ENCODE measurements around the gene PREX1. TPM values are rescaled to one million over a fixed set of nuclear protein-coding genes. Genes with fewer than 3 reads are reported as not detected.

The PREX1 gene
- total RNA-seq, 1 experiment from 2014 or later = 20.0 TPM

DNA sequence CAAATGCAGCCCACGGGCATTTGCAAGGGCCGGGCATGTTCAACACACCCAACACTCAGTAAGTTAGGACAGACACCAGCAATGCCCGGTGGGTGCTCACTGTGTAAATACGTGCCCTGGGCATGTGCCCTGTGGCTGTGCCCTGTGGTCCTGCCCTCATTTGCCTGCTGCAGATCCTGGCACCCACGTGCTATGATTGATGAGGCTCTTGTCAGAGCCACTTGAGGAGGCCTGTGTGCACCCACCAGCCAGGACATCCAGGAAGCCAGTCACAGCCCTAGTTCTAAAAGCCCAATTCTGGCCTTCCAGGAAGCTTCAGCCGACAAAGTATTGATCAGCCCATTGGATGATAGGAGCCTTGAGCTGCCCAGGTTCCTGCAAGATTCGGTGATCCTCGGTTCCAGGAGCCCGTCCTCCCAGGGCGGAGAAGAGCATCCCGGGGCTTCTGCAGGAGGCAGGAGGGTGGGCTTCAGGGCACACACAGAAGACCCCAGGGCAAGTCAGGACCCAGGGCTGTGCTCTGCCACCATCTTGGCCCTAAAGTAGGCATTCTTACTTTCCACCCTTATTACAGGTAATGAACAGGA, 223.9 kb downstream of the PREX1 start:
- Histone ChIP-seq H3K27ac (ENCODE audit: low read length) (no peak overlapping the region), H3K36me3 (ENCODE audit: control insufficient read depth, insufficient read depth, low read length) (no peaks in the 10 kb centered on the region), H3K27me3 (ENCODE audit: control insufficient read depth, insufficient read depth, low read length) (no peaks in the 10 kb centered on the region; the same call in 1 of the 2 replicates), H3K9me3 (ENCODE audit: control insufficient read depth, insufficient read depth, low read depth, low read length) (no peaks in the 10 kb centered on the region), H3K4me1 (ENCODE audit: control insufficient read depth, insufficient read depth, low read length) (no peaks in the 10 kb centered on the region), H3K4me3 (ENCODE audit: low read depth in 2 of 2, low read length in 2 of 2) (no peak overlapping the region)
- intact Hi-C loops (cut with micrococcal nuclease; ENCODE audit: unreplicated experiment) (no loop called here), in situ Hi-C loops (cut with HindIII; ENCODE audit: low pct_unique_long_range_greater_than_20kb, low sequenced_read_pairs) (no loop called here)
- ChIA-PET POLR2A (no interaction called here), CTCF (no interaction called here)
- BruUV-seq (replicated peaks) = no TSS peak
- TF ChIP-seq POLR2AphosphoS5 (IDR thresholded peaks at IDR 0.05; ENCODE audit: low read depth, low read length) = no peak
- TF ChIP-seq, protein P1, sequence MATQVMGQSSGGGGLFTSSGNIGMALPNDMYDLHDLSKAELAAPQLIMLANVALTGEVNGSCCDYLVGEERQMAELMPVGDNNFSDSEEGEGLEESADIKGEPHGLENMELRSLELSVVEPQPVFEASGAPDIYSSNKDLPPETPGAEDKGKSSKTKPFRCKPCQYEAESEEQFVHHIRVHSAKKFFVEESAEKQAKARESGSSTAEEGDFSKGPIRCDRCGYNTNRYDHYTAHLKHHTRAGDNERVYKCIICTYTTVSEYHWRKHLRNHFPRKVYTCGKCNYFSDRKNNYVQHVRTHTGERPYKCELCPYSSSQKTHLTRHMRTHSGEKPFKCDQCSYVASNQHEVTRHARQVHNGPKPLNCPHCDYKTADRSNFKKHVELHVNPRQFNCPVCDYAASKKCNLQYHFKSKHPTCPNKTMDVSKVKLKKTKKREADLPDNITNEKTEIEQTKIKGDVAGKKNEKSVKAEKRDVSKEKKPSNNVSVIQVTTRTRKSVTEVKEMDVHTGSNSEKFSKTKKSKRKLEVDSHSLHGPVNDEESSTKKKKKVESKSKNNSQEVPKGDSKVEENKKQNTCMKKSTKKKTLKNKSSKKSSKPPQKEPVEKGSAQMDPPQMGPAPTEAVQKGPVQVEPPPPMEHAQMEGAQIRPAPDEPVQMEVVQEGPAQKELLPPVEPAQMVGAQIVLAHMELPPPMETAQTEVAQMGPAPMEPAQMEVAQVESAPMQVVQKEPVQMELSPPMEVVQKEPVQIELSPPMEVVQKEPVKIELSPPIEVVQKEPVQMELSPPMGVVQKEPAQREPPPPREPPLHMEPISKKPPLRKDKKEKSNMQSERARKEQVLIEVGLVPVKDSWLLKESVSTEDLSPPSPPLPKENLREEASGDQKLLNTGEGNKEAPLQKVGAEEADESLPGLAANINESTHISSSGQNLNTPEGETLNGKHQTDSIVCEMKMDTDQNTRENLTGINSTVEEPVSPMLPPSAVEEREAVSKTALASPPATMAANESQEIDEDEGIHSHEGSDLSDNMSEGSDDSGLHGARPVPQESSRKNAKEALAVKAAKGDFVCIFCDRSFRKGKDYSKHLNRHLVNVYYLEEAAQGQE (IDR thresholded peaks at IDR 0.05; ENCODE audit: insufficient read depth in 1 of 2, low read depth in 2 of 2, low read length in 1 of 2) = no peak
- TF ChIP-seq, protein P2, sequence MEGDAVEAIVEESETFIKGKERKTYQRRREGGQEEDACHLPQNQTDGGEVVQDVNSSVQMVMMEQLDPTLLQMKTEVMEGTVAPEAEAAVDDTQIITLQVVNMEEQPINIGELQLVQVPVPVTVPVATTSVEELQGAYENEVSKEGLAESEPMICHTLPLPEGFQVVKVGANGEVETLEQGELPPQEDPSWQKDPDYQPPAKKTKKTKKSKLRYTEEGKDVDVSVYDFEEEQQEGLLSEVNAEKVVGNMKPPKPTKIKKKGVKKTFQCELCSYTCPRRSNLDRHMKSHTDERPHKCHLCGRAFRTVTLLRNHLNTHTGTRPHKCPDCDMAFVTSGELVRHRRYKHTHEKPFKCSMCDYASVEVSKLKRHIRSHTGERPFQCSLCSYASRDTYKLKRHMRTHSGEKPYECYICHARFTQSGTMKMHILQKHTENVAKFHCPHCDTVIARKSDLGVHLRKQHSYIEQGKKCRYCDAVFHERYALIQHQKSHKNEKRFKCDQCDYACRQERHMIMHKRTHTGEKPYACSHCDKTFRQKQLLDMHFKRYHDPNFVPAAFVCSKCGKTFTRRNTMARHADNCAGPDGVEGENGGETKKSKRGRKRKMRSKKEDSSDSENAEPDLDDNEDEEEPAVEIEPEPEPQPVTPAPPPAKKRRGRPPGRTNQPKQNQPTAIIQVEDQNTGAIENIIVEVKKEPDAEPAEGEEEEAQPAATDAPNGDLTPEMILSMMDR (IDR thresholded peaks at IDR 0.05) = no peak
- no peak for TF ChIP-seq SIN3A (IDR thresholded peaks at IDR 0.05; ENCODE audit: borderline replicate concordance, insufficient read depth, low read depth, low read length)
- TF ChIP-seq TCF7L2 (IDR thresholded peaks at IDR 0.05; ENCODE audit: low read depth, low read length) = no peak
- DNase-seq (ENCODE audit: low read depth, low spot score) (no peak), ATAC-seq (no peak)

GRCh38 chr20:48603116-48603818, 224.5 kb downstream of the PREX1 start:
- ChIA-PET POLR2A (no interaction called here), CTCF (no interaction called here)
- no TSS peak for BruUV-seq (replicated peaks)
- DNase-seq (ENCODE audit: low read depth, low spot score) (no peak), ATAC-seq (no peak)
- Histone ChIP-seq H3K36me3 (ENCODE audit: control insufficient read depth, insufficient read depth, low read length) (no peaks in the 10 kb centered on the region), H3K4me3 (ENCODE audit: low read depth in 2 of 2, low read length in 2 of 2) (no peak overlapping the region), H3K4me1 (ENCODE audit: control insufficient read depth, insufficient read depth, low read length) (no peaks in the 10 kb centered on the region; the same call in 1 of the 2 replicates), H3K27ac (ENCODE audit: low read length) (no peak overlapping the region), H3K27me3 (ENCODE audit: control insufficient read depth, insufficient read depth, low read length) (no peaks in the 10 kb centered on the region; the same call in 1 of the 2 replicates), H3K9me3 (ENCODE audit: control insufficient read depth, insufficient read depth, low read depth, low read length) (no peaks in the 10 kb centered on the region)
- TF ChIP-seq, protein P1 (IDR thresholded peaks at IDR 0.05; ENCODE audit: insufficient read depth in 1 of 2, low read depth in 2 of 2, low read length in 1 of 2) = no peak
- TF ChIP-seq TCF7L2 (IDR thresholded peaks at IDR 0.05; ENCODE audit: low read depth, low read length) (no peak), SIN3A (IDR thresholded peaks at IDR 0.05; ENCODE audit: borderline replicate concordance, insufficient read depth, low read depth, low read length) (no peak), POLR2AphosphoS5 (IDR thresholded peaks at IDR 0.05; ENCODE audit: low read depth, low read length) (no peak)
- TF ChIP-seq, protein P2 (IDR thresholded peaks at IDR 0.05) = no peak
- intact Hi-C loops (cut with micrococcal nuclease; ENCODE audit: unreplicated experiment) (no loop called here), in situ Hi-C loops (cut with HindIII; ENCODE audit: low pct_unique_long_range_greater_than_20kb, low sequenced_read_pairs) (no loop called here)

Data from Panc1 (cell line).